Hematopoietic multipotent progenitor cell treated with erythropoietin and hydrocortisone succinate and interleukin-3 and kit ligand, for 17 days (in vitro differentiated cells): ENCODE data around the gene TPSB2.

ENCODE experiments used
- DNase-seq: peaks from one replicate; pipeline ENCODE4 v3.0.0-alpha.2; 2015; ENCODE audit warnings: low spot score

Gene TPSB2

GRCh38 chr16:1218930-1219611 lies 10.9 kb downstream of the TPSB2 start:
- DNase-seq, result no peak

DNA sequence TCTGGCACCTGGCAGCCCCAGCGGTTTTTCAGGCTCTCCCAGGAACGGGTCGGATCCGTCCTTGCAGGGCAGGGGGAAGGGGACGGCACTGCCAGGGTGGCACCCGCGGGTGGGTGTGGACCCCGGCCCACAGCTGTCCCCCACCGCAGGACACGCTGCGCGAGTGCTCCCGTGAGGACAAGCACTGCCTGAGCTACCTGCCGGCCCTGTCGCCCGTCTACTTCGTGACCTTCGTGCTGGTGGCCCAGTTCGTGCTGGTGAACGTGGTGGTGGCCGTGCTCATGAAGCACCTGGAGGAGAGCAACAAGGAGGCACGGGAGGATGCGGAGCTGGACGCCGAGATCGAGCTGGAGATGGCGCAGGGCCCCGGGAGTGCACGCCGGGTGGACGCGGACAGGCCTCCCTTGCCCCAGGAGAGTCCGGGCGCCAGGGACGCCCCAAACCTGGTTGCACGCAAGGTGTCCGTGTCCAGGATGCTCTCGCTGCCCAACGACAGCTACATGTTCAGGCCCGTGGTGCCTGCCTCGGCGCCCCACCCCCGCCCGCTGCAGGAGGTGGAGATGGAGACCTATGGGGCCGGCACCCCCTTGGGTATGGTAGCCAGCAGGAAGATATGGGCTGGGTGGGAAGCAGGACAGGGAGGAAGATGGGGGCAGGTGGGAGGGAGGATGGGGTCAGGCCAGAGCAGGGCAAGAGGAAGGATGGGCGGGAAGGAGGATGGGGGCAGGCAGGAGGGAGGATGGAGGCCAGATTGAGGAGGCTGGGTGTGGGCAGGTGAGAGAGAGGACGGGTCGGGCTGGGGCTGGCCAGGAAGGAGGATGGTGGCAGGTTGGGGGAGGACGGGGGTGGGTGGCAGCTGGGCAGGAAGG lies 11.7 kb downstream of the TPSB2 start:
- DNase-seq, result no peak

DNA sequence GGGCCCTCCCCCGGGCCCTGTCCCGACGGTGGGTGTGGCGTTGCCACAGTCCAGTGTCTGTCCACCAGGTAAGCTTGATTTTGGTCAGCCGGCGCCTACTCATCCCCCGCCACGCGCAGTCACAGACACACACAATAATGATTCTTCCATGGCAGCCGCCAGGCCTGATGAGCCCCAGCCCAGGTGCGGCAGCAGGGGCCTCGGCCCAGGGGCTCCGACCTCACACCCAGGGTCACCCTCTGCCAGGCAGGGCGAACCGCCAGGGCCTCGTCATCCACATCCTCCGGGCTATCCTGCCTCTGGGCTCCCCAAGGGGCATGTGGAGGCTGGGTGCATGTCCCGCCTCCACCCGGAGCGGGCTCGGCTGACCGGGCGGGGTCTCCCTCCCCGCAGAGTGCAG lies 12.5 kb downstream of the TPSB2 start:
- DNase-seq, result no peak

DNA sequence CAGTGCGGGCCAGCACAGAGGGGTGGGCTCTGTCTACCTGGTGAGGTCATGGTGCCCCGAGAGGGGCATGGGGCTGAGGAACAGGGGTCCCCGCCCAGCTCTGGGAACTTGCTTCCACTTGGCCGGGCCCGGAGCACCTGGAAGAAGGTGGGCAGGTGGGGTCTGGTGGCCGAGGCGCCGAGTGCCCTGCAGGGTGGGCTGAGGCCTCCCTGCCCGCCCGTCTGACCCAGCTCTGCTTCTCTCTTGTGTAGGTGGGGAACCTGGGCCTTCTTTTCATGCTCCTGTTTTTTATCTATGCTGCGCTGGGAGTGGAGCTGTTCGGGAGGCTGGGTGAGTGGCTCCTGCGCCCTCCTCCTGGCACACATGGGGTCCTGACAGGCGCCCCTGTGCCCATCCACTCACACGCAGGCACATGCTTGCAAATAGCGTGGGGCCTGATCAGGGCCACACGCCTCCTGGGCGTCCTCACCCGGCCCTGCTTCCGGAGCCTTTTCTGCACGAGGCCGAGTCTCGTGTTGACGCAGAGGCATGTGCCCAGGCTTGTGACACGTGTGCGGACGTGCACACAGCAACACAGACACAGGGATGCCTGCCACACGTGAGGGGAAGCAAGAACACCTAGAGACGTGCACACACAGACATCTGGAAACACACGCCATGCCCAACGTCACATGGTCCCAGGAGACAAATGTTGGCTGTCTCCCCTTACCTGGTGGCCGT lies 13.1 kb downstream of the TPSB2 start:
- DNase-seq, result no peak

- no peak for DNase-seq
Observed at GRCh38 chr16:1216296-1216619, 13.7 kb downstream of the TPSB2 start.

- DNase-seq, result no peak
Observed at GRCh38 chr16:1215574-1216295, 14.2 kb downstream of the TPSB2 start.

GRCh38 chr16:1214719-1215118 lies 15.3 kb downstream of the TPSB2 start:
- no peak for DNase-seq

DNA sequence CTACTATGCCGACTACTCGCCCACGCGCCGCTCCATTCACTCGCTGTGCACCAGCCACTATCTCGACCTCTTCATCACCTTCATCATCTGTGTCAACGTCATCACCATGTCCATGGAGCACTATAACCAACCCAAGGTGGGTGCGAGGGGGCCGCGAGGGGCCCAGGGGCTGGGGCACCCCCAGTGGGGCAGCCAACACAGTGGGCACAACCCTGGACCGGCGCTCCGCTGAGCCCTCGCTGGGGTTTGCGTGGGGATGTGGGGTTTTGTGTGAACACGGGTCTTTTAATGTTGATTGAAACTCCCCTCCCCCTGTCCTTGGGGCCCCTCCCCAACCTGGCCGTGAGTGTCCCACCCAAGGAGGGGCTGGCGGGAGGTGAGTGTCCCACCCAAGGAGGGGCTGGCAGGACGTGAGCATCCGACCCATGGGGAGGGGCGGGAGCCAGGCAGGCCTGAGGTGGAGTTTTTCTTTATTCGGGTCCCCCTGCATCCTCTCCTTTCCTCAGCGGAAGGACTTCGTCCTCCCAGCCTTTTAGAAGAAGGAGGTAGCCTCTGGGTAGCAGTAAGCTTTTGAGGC lies 16.1 kb downstream of the TPSB2 start:
- no peak for DNase-seq

- no peak for DNase-seq
Observed at GRCh38 chr16:1213231-1213630, 16.8 kb downstream of the TPSB2 start.

DNA sequence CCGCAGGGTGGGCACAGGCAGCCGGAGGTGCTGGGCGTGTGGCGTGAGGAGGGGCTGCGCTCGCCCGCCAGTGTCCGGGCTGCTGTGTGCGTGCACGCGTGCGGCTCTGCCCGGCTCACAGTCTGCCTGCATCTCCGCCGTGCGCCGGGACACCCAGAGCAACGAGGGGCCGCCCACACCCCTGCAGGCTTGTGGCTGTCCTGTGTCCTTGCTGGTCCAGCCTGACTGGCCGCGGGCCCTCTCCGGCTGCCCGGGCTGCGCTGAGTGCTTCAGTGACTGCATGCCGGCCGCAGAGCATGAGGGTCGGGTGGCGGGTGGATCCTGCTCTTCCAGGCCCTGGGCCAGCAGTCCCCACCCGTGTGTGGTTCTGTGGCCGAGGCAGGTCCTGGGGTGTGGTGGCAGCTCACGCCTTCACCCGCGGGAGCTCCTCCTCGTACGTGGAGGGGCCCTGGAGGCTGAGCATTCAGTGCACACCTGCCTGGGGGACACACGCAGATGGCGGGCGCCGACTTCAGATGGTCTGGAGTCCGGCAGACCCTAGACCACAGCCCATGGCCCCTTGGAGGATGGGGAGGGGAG lies 17.3 kb downstream of the TPSB2 start:
- no peak for DNase-seq

- DNase-seq, result no peak
Observed at GRCh38 chr16:1211451-1212268, 18.3 kb downstream of the TPSB2 start.

DNA sequence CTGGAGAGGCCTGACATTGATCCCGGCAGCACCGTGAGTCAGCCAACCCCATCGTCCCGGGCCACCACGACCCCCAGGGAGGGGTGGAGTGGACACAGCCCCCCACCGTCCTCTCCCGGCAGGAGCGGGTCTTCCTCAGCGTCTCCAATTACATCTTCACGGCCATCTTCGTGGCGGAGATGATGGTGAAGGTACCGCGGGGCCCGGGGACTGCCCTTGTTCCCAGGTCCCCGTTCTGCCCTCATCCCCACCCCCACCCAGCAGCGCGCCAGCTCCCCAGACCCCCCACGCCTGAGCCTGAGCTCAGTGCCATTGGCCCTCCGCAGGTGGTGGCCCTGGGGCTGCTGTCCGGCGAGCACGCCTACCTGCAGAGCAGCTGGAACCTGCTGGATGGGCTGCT lies 19.5 kb downstream of the TPSB2 start:
- no peak for DNase-seq

GRCh38 chr16:1209081-1209480 lies 20.9 kb downstream of the TPSB2 start:
- DNase-seq, result no peak

DNA sequence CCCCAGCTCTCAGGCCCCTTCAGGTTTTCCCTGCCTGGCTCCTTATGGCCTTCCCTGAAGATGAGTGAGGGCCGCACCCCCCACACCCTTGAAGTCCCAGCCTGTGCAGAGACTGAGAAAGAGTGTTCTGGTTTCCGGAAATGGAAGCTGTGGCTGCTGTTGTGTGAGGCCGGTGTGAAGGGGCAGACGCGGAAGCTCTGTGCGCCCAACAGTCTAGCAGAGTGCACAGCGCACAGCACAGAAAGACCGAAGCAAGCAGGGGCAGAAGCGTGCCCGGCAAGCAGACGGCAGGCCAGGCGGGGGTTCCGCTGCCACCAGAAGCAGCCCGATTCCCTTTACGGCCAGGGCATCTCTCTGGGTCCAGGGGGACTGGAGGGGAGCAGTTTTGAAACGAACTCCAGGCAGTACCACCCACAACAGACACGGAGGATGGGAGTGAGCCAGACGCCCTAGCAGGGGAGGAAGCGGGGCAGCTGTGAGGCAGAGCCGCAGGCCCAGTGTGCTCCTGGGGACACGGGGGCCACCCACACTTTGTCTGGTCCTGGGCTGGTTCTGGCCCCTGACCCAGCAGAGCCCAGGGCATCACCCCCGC lies 21.6 kb downstream of the TPSB2 start:
- no peak for DNase-seq

DNA sequence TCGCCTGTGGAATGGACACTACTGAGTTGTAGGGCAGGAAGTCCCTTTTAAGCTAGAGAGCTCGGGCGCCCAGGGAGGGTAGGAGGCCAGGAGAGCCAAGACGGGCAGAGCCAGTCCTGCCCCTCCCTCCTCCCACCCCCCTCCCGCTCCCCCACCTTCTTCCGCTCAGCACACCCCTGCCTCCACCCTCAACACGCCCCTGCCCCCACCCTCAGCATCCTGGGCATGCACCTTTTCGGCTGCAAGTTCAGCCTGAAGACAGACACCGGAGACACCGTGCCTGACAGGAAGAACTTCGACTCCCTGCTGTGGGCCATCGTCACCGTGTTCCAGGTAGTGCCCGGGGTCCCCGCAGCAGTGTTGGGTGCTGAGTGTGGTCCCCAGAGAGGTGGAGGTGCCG lies 23.2 kb downstream of the TPSB2 start:
- no peak for DNase-seq

DNA sequence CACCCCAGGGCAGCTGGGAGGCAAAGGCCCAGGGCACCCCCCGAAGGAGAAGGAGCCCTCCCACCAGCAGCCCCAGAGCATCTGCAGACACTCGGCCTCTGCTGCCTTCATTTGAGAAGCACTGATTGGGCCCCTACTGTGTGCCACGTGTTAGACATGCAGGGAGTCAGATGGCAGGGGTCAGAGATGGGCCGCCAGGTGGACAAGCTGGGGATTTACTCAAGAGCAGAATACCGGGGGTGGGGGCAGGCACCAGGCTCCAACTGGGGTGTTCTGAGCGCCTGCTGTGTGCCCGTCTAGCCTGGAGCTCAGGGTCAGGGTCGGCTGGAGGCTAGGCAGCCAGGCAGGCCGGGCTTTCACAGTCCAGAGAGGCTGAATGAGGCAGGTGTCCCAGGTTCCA lies 23.7 kb downstream of the TPSB2 start:
- no peak for DNase-seq

DNA sequence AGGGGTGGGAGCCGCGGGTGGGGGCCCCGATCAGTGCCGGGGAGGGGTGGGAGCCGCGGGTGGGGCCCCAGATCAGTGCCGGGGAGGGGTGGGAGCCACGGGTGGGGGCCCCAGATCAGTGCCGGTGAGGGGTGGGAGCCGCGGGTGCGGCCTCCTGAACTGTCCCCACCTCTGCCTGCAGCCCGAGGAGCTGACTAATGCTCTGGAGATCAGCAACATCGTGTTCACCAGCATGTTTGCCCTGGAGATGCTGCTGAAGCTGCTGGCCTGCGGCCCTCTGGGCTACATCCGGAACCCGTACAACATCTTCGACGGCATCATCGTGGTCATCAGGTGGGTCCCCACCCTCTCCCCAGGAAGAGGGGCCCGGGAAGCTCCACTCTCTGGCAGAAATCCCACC lies 25.1 kb downstream of the TPSB2 start:
- DNase-seq, result no peak

DNA sequence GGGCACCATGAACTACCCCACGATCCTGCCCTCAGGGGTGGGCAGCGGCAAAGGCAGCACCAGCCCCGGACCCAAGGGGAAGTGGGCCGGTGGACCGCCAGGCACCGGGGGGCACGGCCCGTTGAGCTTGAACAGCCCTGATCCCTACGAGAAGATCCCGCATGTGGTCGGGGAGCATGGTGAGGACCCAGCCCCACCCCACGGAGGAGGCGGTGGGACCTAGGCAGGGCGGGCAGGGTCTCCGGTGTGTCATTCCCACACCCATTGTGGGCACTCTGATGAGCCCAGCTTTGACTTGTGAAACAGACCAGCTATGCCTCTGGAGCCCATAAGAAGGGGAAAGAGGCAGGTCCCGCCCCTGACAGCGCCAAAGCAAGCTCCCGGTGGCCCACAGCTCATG lies 27.7 kb downstream of the TPSB2 start:
- DNase-seq, result no peak

- no peak for DNase-seq
Observed at GRCh38 chr16:1201444-1201843, 28.5 kb downstream of the TPSB2 start.

GRCh38 chr16:1200014-1200627 lies 29.9 kb downstream of the TPSB2 start:
- DNase-seq, result no peak
